OCI-LY3 (cell line): ENCODE measurements around the gene KDELR3.

Experiments used
- H2AFZ ChIP-seq: fragments of 200-600, 300-600 bp; shearing (Covaris generic); 2 replicates; pipeline ENCODE4 v1.6.0; 2014; ENCODE audit warnings: antibody characterized with exemption, low read depth, low read length
- H3K27ac ChIP-seq: fragments of 200-600, 300-600 bp; sonication (generic); 2 replicates; pipeline ENCODE4 v1.5.1; 2014; ENCODE audit warnings: mild to moderate bottlenecking, low read length, moderate library complexity, mixed read lengths
- H3K27me3 ChIP-seq: fragments of 200-600, 300-600 bp; sonication (generic); 2 replicates; pipeline ENCODE4 v1.6.1; 2014; ENCODE audit warnings: low read depth, low read length, mixed read lengths
- H3K36me3 ChIP-seq: fragments of 200-600, 300-600 bp; sonication (generic); replicated peaks from 2 replicates; pipeline ENCODE3; 2014; ENCODE audit warnings: low read depth, low read length, mixed read lengths
- H3K4me1 ChIP-seq: fragments of 300-600, 200-600 bp; sonication (generic); 2 replicates; pipeline ENCODE4 v1.6.1; 2014; ENCODE audit warnings: low read length, mixed read lengths
- H3K4me2 ChIP-seq: fragments of 200-600, 300-600 bp; sonication (generic); 2 replicates; pipeline ENCODE4 v1.6.1; 2014; ENCODE audit warnings: low read length, mixed read lengths
- H3K4me3 ChIP-seq: fragments of 300-600, 200-600 bp; sonication (generic); 2 replicates; pipeline ENCODE4 v1.5.1; 2014; ENCODE audit warnings: antibody characterized with exemption, mild to moderate bottlenecking, low read length, moderate library complexity
- H3K79me2 ChIP-seq: fragments of 300-600, 200-600 bp; shearing (Covaris generic); 2 replicates; pipeline ENCODE4 v1.6.1; 2014; ENCODE audit warnings: mild to moderate bottlenecking, low read length, mixed read lengths
- H3K9ac ChIP-seq: fragments of 300-600, 200-600 bp; shearing (Covaris generic); 2 replicates; pipeline ENCODE4 v1.6.0; 2014; ENCODE audit warnings: mild to moderate bottlenecking, low read length, moderate library complexity
- H3K9me3 ChIP-seq: fragments of 200-600, 300-600 bp; shearing (Covaris generic); 2 replicates; pipeline ENCODE4 v1.6.1; 2014; ENCODE audit warnings: low read length, mixed read lengths; ENCODE audit not compliant: insufficient read depth
- H4K20me1 ChIP-seq: fragments of 200-600, 300-600 bp; sonication (generic); 2 replicates; pipeline ENCODE4 v1.6.1; 2016; ENCODE audit warnings: low read length, mixed read lengths; ENCODE audit not compliant: insufficient read depth
- EZH2phosphoT487 ChIP-seq: fragments of 200-600 bp; shearing (Covaris generic); IDR thresholded peaks from 2 replicates; pipeline ENCODE4 v1.6.1; 2018; ENCODE audit warnings: antibody characterized with exemption, mixed run types, low read depth
- TF ChIP-seq, protein P1 (sequence below): fragments of 200-600, 300-600 bp; sonication (generic); IDR thresholded peaks from 2 replicates; pipeline ENCODE4 v1.5.1; 2014; ENCODE audit warnings: antibody characterized with exemption, low read length, low read depth

KDELR3 gene

DNA sequence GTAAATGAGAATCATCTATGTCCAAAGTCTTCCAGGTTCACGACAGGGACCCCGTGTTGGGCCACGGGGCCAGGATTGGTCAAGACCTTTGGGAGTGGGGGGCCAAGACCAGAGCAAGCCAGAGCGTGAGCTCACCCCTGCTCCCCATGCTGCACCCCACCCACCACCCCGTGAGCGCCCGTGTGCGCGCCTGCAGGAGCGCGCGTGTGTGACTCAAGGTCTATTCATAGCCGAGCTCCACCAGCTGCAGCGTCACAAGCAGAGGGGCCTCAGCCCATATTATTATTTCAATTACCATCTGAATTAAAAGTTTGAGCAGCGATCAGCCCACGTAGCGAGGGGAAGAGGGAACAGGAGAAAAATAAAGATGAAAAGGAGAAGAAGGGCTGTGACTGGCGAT, 18.1 kb upstream of the KDELR3 start:
- Histone ChIP-seq H3K4me3 (no peak overlapping the region), H3K27ac (no peak overlapping the region), H3K4me1 (peaks cover 11% of the 10 kb centered on the region), H3K79me2 (no peaks in the 10 kb centered on the region), H2AFZ (no peak overlapping the region), H4K20me1 (no peaks in the 10 kb centered on the region), H3K9me3 (no peaks in the 10 kb centered on the region), H3K4me2 (no peak overlapping the region), H3K27me3 (peaks cover 25% of the 10 kb centered on the region), H3K36me3 (no peaks in the 10 kb centered on the region), H3K9ac (no peak overlapping the region)
- TF ChIP-seq, protein P1, sequence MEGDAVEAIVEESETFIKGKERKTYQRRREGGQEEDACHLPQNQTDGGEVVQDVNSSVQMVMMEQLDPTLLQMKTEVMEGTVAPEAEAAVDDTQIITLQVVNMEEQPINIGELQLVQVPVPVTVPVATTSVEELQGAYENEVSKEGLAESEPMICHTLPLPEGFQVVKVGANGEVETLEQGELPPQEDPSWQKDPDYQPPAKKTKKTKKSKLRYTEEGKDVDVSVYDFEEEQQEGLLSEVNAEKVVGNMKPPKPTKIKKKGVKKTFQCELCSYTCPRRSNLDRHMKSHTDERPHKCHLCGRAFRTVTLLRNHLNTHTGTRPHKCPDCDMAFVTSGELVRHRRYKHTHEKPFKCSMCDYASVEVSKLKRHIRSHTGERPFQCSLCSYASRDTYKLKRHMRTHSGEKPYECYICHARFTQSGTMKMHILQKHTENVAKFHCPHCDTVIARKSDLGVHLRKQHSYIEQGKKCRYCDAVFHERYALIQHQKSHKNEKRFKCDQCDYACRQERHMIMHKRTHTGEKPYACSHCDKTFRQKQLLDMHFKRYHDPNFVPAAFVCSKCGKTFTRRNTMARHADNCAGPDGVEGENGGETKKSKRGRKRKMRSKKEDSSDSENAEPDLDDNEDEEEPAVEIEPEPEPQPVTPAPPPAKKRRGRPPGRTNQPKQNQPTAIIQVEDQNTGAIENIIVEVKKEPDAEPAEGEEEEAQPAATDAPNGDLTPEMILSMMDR = no peak
- TF ChIP-seq EZH2phosphoT487 = no peak

DNA sequence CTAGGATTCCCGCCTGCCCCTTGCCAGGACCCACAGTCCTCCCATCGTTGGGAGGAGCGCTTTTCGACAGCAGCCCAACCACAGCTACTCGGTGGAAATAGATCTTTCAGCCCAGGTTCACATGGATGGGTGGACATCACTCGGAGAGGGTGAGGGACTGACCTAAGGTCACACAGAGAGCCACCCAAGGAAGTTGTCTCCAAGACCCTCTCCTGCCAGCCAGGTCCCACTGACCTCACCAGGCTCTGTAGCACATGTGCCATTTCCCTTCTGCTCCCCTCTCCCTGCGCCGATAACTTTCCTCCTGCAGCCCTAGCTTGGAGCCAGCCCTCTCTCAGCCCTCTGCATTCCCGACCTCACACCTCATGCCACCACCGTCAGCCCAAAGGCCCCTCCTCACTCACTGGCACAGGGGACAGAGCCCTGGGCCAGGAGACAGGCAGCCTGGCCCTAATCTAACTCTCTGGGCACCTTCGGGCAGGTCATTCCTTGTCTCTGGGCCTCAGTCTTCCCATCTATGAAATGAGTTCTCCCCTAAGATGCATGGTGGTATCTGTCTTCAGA, 17.6 kb upstream of the KDELR3 start:
- Histone ChIP-seq H3K4me3 (no peak overlapping the region), H3K4me2 (no peak overlapping the region), H3K27ac (no peak overlapping the region), H3K9me3 (no peaks in the 10 kb centered on the region), H2AFZ (no peak overlapping the region), H4K20me1 (no peaks in the 10 kb centered on the region), H3K9ac (no peak overlapping the region), H3K36me3 (no peaks in the 10 kb centered on the region), H3K27me3 (peaks cover 21% of the 10 kb centered on the region), H3K4me1 (peaks cover 12% of the 10 kb centered on the region), H3K79me2 (no peaks in the 10 kb centered on the region)
- TF ChIP-seq, protein P1 = no peak
- no peak for TF ChIP-seq EZH2phosphoT487

DNA sequence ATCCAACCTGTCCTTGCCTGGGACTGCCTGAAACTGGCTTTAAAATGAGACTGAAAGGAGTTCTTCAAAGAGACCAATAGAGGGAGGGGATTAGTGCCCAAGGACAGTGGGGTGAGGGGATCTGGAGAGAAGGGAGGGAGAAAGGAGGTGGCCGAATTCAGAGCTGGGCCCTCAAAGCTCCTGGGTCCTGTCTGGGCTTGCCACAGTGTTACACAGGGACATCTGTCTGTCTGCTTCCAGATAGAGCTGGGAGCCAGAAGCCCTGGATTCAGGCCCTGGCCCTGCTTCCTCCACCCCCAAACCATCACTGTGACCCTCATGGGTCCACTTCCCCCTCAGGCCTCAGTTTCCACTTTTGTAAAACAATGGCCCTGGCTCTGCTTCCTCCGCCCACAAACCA, 16.5 kb upstream of the KDELR3 start:
- Histone ChIP-seq H3K27ac (no peak overlapping the region), H3K9me3 (no peaks in the 10 kb centered on the region), H3K4me3 (no peak overlapping the region), H3K4me1 (peaks cover 12% of the 10 kb centered on the region), H3K9ac (no peak overlapping the region), H3K79me2 (no peaks in the 10 kb centered on the region), H3K36me3 (no peaks in the 10 kb centered on the region), H3K27me3 (peaks cover 21% of the 10 kb centered on the region), H4K20me1 (no peaks in the 10 kb centered on the region), H2AFZ (no peak overlapping the region), H3K4me2 (no peak overlapping the region)
- TF ChIP-seq EZH2phosphoT487 = no peak
- TF ChIP-seq, protein P1 = no peak

DNA sequence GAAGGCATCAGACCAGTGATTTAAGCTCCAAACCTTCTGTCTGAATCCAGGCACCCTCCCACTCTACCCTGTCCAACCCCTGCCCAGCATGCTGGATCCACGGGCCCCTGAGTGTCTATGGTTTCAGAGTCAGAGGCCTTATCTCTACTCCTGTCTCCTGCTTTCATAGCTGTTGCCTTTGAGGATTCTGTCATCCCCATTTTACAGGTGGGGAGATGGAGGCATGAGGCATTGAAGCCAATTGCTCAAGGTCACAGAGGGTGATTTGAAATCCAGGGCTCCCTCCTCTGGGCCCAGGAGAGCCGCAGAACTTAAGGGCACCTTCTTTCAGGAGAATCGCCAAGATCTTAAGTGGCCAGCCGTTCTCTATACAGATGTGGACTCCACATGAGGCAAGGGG, 16.0 kb upstream of the KDELR3 start:
- H3K27ac ChIP-seq = no peak overlapping the region
- H3K9ac ChIP-seq = no peak overlapping the region
- H2AFZ ChIP-seq = no peak overlapping the region
- no peak overlapping the region for H3K4me2 ChIP-seq
- H4K20me1 ChIP-seq = no peaks in the 10 kb centered on the region
- H3K36me3 ChIP-seq = no peaks in the 10 kb centered on the region
- peaks cover 21% of the 10 kb centered on the region for H3K27me3 ChIP-seq
- H3K79me2 ChIP-seq = no peaks in the 10 kb centered on the region
- TF ChIP-seq EZH2phosphoT487 = no peak
- TF ChIP-seq, protein P1 = no peak
- peaks cover 12% of the 10 kb centered on the region for H3K4me1 ChIP-seq
- no peaks in the 10 kb centered on the region for H3K9me3 ChIP-seq
- H3K4me3 ChIP-seq = no peak overlapping the region
